Mucosa of stomach (tissue), 1 donor: Measurements from ENCODE around the gene KPRP.

Experiments
- H3K27me3 ChIP-seq: one replicate; pipeline ENCODE4 v1.7.0; 2013; ENCODE audit warnings: mild to moderate bottlenecking, low read length; ENCODE audit not compliant: control insufficient read depth, insufficient read depth
- H3K36me3 ChIP-seq: one replicate; pipeline ENCODE4 v1.7.0; 2013; ENCODE audit warnings: low read length; ENCODE audit not compliant: control insufficient read depth, insufficient read depth
- H3K4me1 ChIP-seq: one replicate; pipeline ENCODE4 v1.7.0; 2013; ENCODE audit warnings: mild to moderate bottlenecking, low read length; ENCODE audit not compliant: control insufficient read depth, insufficient read depth
- H3K4me3 ChIP-seq: one replicate; pipeline ENCODE4 v1.7.0; 2013; ENCODE audit warnings: low read length
- H3K9ac ChIP-seq: one replicate; pipeline ENCODE4 v1.7.0; 2013; ENCODE audit warnings: mild to moderate bottlenecking, low read length, moderate library complexity
- H3K9me3 ChIP-seq: one replicate; pipeline ENCODE4 v1.7.0; 2013; ENCODE audit warnings: mild to moderate bottlenecking, low read length, moderate library complexity; ENCODE audit not compliant: control insufficient read depth
- donor health status: Pancreatic carcinoma.

The KPRP gene, protein sequence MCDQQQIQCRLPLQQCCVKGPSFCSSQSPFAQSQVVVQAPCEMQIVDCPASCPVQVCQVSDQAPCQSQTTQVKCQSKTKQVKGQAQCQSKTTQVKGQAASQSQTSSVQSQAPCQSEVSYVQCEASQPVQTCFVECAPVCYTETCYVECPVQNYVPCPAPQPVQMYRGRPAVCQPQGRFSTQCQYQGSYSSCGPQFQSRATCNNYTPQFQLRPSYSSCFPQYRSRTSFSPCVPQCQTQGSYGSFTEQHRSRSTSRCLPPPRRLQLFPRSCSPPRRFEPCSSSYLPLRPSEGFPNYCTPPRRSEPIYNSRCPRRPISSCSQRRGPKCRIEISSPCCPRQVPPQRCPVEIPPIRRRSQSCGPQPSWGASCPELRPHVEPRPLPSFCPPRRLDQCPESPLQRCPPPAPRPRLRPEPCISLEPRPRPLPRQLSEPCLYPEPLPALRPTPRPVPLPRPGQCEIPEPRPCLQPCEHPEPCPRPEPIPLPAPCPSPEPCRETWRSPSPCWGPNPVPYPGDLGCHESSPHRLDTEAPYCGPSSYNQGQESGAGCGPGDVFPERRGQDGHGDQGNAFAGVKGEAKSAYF

DNA sequence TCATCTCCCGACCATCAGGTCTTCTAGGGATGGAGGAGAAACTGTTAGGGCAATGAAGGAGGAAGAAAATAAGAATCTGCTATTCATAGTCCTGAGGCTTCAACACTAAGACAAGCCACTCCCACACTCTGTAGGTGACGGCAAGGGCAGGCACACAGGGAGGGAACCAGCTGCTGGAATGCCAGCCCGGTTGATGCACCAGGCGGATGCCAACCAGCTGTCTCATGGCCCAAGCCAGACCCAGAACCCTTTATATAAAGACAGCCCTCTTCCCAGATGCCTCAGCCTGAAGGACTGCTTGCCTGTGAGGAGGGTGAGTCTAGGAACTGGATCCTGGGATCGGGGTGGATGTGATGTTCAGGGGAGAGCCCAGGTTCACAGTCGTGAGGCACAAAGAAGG is at the start of gene KPRP:
Gene KPRP (plus strand): TSS at position 279 of the 400 bp plus-strand sequence. CDS start 1,564 bp downstream, outside the sequence.
- Histone ChIP-seq H3K4me3 (no peak within 1 kb of the TSS), H3K9ac (no peak within 1 kb of the TSS), H3K27me3 (no peaks in the 10 kb centered on the region)

DNA sequence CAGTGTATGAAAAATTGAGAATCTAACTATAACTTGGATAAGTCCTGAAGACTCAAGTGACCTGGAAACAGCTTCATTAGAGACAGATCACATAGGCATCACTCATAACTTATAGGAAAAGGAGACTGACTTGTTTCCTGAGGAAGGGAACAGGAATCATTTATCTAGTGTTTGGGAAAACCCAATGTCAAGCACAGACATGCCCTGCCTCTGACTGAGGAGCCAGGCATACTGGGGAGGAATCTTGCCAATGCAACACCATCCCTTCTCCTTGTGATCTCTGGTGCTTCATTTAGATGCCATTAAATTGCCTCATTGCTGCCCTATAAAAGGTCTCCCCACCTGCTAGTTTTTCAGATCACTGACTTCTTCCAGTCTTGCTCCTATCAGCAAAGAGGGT is 39.6 kb upstream of the KPRP start:
- Histone ChIP-seq H3K4me1 (no peaks in the 10 kb centered on the region), H3K27me3 (no peaks in the 10 kb centered on the region), H3K36me3 (no peaks in the 10 kb centered on the region), H3K4me3 (no peak overlapping the region), H3K9ac (no peak overlapping the region), H3K9me3 (no peaks in the 10 kb centered on the region)

More for the DNA sequence above, at the start of gene KPRP:
- Histone ChIP-seq H3K36me3 (no peaks in the 10 kb centered on the region), H3K9me3 (no peaks in the 10 kb centered on the region), H3K4me1 (no peaks in the 10 kb centered on the region)

DNA sequence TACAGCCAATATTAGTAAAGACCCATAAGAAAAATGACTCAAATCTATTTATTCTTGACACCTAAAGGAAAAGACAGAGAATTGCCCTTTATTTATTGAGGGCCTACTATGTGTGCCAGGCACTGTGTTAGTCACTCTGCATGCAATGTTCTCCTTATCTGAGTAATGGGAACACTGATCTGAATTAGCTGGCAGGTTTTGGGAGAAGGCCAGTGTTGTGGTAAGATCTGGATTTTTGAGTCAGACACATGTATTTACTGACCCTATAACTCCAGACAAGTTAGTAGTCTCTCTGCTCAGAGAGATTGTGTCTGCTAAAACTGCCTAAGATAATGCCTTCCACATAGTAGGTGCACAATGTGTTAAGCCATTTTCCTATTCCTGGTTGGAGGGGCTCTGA is 32.6 kb upstream of the KPRP start:
- Histone ChIP-seq H3K9me3 (no peaks in the 10 kb centered on the region), H3K9ac (no peak overlapping the region), H3K27me3 (peaks cover 6% of the 10 kb centered on the region), H3K36me3 (no peaks in the 10 kb centered on the region), H3K4me3 (no peak overlapping the region), H3K4me1 (no peaks in the 10 kb centered on the region)

DNA sequence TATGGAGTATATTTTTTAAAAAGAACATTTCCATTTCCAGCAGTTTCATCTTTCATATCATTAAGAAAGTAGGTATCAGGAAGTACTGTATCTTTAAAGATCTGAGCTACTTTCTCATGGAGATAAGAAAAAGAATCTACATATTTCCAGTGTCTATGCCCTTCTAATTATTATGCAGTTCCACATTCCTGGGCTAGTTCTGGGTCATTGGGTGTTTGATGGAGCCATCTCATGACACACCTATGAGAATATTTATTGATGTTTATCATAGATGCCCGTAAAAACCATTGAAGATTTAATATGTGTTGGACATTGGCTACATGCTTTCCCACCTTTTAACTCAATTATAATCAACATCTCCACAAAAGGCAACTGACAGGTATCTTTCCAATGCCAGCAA is 28.8 kb upstream of the KPRP start:
- Histone ChIP-seq H3K27me3 (peaks cover 6% of the 10 kb centered on the region), H3K9ac (no peak overlapping the region), H3K9me3 (no peaks in the 10 kb centered on the region), H3K4me3 (no peak overlapping the region), H3K36me3 (no peaks in the 10 kb centered on the region), H3K4me1 (no peaks in the 10 kb centered on the region)

DNA sequence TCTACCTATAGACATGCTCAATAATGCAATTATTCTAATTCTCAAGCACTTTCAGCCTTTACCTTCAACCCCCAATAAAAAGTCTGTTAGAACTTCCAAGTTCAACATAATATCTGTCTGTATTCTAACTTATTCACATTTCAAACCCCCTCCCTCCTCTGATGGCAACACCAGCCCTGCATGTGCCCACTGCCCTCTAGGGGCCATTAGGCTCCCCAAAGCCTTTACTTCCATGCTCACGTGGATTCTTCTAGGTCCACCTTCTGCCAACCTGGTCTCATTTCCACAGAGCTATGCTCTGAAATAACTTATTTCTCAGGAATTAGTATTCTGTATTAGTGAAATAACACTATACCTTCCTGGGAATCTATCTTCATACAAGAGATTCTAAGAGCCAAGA is 22.2 kb upstream of the KPRP start:
- no peak overlapping the region for H3K9ac ChIP-seq
- no peaks in the 10 kb centered on the region for H3K9me3 ChIP-seq
- H3K4me3 ChIP-seq, result no peak overlapping the region
- H3K27me3 ChIP-seq, result no peaks in the 10 kb centered on the region
- no peaks in the 10 kb centered on the region for H3K36me3 ChIP-seq
- no peaks in the 10 kb centered on the region for H3K4me1 ChIP-seq

DNA sequence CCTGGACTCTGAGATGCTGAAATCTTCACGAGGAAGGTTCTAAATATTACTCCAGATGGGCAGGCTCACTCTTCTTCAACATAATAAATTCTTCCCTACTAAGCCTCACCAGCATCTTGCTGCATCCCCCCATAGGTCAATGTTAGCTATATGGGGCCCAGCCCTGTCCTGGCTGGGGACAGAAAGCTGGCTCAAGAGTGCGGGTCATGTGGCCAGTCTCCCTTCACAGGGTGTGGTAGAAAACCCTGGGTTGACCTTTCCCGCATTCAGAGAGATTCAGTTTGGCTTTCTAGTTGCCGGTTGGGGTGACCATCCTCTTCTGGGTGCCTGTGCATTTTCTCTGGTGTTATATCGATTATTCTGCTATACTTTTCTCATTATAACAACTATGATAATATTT is 19.8 kb upstream of the KPRP start:
- H3K9me3 ChIP-seq, result no peaks in the 10 kb centered on the region
- H3K4me3 ChIP-seq, result no peak overlapping the region
- H3K9ac ChIP-seq, result no peak overlapping the region
- no peaks in the 10 kb centered on the region for H3K4me1 ChIP-seq
- H3K36me3 ChIP-seq, result no peaks in the 10 kb centered on the region
- H3K27me3 ChIP-seq, result no peaks in the 10 kb centered on the region

DNA sequence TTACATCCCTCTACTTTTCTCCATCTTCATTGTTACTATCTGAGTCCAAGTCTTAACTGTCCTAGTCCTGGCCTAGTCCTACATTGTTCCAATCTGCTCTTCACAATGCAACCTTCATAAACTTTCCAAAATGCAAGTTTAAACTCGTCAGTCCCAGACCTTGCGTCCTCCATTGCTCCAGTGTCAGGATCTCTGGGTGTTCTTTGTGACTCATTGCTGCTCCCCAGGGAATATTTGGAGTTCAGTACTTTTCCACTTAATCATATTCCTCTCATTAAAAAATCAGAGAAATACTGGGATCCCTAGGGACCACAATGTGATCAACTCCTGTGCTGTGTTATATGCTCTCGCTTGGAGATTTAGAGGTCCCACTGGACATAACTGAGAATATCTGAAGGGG is 18.0 kb upstream of the KPRP start:
- Histone ChIP-seq H3K36me3 (no peaks in the 10 kb centered on the region), H3K9me3 (no peaks in the 10 kb centered on the region)

DNA sequence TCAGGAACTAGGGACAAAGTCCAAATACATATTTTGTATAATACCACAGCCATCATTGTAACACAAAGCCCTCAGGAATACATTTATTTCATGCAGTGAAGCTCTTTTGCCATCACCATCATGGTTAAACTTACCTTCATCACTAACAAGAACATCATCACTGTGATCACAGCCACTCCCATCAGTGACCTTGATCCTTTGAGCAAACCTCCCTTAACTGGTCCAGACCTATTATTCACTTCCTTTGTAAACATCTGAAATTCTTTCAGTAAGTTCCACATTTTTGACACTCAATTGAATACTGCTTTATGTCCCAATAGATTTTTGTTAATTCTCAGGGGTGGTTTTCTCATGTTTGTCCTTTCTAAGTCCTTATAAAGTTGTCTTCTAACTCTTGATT is 16.2 kb upstream of the KPRP start:
- H3K36me3 ChIP-seq, result no peaks in the 10 kb centered on the region
- no peak overlapping the region for H3K4me3 ChIP-seq
- no peaks in the 10 kb centered on the region for H3K27me3 ChIP-seq
- H3K4me1 ChIP-seq, result no peaks in the 10 kb centered on the region
- H3K9ac ChIP-seq, result no peak overlapping the region
- no peaks in the 10 kb centered on the region for H3K9me3 ChIP-seq

More for the DNA sequence above, 18.0 kb upstream of the KPRP start:
- H3K9ac ChIP-seq, result no peak overlapping the region
- H3K4me1 ChIP-seq, result no peaks in the 10 kb centered on the region
- no peaks in the 10 kb centered on the region for H3K27me3 ChIP-seq
- no peak overlapping the region for H3K4me3 ChIP-seq

DNA sequence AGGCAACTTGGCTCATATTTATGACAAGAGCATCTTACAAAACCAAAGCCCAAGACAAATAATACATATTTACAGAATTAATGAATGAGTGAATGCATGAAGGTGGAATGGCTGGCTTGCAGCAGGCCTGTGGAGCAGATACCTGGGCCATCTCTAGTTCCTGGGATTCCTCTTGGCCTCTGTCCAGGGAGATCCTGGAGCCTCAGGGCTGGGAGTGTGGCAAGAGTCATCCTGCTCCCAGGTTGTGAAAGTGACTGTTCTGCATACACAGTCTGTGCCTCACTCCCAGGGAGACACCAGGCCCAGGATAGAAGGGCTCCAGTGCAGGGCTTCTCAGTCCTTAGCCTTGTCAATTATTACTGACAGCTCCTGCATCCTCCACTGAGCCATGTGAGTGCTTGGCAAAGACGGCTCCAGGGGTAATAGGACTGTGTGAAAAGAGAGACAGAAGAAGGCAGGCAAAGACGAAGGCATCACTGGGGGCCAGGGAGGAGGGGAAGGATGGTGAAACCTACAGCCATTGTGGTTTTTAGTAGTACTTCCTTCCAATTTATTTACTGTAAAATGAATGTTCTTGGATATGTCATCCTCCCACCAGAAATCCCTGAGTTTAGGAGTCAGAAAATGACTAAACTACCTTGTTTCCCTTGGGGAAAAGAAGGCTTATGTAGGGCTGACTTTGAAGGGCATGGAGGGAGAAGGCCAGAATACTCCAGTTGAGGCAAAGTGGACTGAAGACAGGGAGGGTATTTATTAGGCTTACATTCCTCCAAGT is 14.3 kb upstream of the KPRP start:
- no peaks in the 10 kb centered on the region for H3K4me1 ChIP-seq
- no peaks in the 10 kb centered on the region for H3K9me3 ChIP-seq
- no peaks in the 10 kb centered on the region for H3K36me3 ChIP-seq
- H3K9ac ChIP-seq, result no peak overlapping the region
- H3K4me3 ChIP-seq, result no peak overlapping the region
- H3K27me3 ChIP-seq, result no peaks in the 10 kb centered on the region

DNA sequence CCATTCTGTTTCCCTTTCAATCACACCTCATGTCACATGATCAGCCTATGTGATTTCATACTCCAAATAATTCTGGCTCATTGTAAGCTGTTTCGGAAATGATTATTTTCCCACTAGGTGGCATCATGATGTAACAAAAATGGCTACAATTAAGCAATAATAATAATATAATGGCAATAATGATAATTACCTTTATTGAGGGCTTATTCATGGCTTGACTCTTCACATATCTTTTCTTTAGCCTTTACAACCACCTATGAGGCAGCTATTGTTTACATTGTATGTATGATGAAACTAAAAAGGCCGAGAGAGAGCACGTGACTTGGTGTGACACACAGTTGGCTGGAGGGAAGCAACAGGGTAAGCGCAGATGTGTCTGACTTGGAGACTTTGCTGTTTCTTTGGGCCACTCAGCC is 12.5 kb upstream of the KPRP start:
- Histone ChIP-seq H3K4me3 (no peak overlapping the region), H3K4me1 (no peaks in the 10 kb centered on the region), H3K36me3 (no peaks in the 10 kb centered on the region), H3K9me3 (no peaks in the 10 kb centered on the region), H3K9ac (no peak overlapping the region), H3K27me3 (no peaks in the 10 kb centered on the region)

DNA sequence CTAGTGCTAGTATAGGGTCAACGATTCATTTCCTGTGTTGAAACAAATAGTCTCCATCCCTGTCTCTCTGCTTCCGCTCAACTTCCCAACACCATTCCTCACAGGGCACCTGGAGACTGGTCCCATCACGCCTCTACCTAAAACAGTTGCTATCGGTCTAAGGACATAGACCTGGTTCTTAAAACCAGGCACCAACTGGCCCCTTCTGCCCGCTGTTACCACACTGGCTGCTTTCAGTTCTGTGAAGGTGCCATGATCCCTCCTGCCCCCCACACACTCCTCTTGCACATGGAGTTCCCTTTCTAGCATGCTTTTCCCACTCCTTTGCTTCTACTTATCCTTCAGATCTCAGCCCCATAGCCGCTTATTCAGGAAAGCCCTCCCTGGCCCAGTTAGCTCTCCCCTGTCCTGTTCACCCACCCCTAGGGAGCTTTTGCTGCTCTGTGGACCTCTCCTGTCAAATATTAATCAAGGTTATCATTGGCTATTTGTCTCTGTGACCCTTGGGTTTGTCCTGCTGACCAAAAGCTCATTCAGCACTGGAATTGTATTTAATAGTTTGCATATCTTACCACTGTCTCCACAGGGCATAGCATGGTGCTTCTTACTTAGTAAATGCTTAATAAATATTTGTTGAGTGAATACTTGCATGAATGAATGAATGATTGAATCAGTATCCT is 11.9 kb upstream of the KPRP start:
- Histone ChIP-seq H3K4me3 (no peak overlapping the region), H3K27me3 (no peaks in the 10 kb centered on the region)

DNA sequence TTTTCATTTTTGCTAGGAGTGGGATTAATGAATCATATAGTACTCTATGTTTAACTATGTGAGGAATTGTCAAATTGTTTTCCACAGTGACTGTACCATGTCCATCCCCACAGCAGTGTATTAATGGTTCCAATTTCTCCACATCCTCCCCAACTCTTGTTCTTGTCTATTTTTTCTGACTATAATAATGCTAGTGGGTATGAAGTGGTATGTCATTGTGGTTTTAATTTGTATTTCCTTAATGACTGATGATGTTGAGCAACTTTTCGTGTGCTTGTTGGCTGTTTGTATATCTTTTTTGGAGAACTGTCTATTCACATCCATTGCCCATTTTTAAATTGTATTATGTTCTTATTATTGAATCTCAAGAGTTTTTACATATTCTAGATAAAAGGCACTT is 10.0 kb upstream of the KPRP start:
- no peaks in the 10 kb centered on the region for H3K9me3 ChIP-seq
- no peak overlapping the region for H3K9ac ChIP-seq
- no peaks in the 10 kb centered on the region for H3K4me1 ChIP-seq
- H3K4me3 ChIP-seq, result no peak overlapping the region
- no peaks in the 10 kb centered on the region for H3K27me3 ChIP-seq
- H3K36me3 ChIP-seq, result no peaks in the 10 kb centered on the region

More for the DNA sequence above, 11.9 kb upstream of the KPRP start:
- Histone ChIP-seq H3K9ac (no peak overlapping the region), H3K36me3 (no peaks in the 10 kb centered on the region), H3K9me3 (no peaks in the 10 kb centered on the region), H3K4me1 (no peaks in the 10 kb centered on the region)
